IMR-90 (cell line): ENCODE results near the gene NET1.

ENCODE experiments used
- CTCF ChIP-seq: conservative IDR thresholded peaks from 2 replicates; pipeline ENCODE4 v1.5.1; 2012; ENCODE audit warnings: mild to moderate bottlenecking, low read depth, low read length, improper control_type of control experiment
- NFE2L2 ChIP-seq: fragments of 150-350 bp; IDR thresholded peaks from 2 replicates; pipeline ENCODE4 v1.6.1; 2016; ENCODE audit warnings: low read depth, mild to moderate bottlenecking, low read length
- POLR2A ChIP-seq: IDR thresholded peaks from 2 replicates; pipeline ENCODE4 v1.6.1; 2012; ENCODE audit warnings: mild to moderate bottlenecking, low read depth, low read length
- RAD21 ChIP-seq: IDR thresholded peaks from 2 replicates; pipeline ENCODE4 v1.6.1; 2012; ENCODE audit warnings: low read length, improper control_type of control experiment
- SMC3 ChIP-seq: fragments of 150-350 bp; IDR thresholded peaks from 2 replicates; pipeline ENCODE4 v1.6.1; 2016; ENCODE audit warnings: low read depth, mild to moderate bottlenecking, antibody characterized with exemption, low read length, moderate library complexity
- TF ChIP-seq, protein P1 (sequence below): fragments of 150-350 bp; IDR thresholded peaks from 2 replicates; pipeline ENCODE4 v1.6.1; 2016; ENCODE audit warnings: low read depth, mild to moderate bottlenecking, low read length, moderate library complexity, borderline replicate concordance

GRCh38 chr10:5502571-5503476 is 90.5 kb downstream of the NET1 start:
- TF ChIP-seq CTCF (no peak), POLR2A (no peak), NFE2L2 (no peak), RAD21 (no peak), SMC3 (no peak)
- TF ChIP-seq, protein P1, sequence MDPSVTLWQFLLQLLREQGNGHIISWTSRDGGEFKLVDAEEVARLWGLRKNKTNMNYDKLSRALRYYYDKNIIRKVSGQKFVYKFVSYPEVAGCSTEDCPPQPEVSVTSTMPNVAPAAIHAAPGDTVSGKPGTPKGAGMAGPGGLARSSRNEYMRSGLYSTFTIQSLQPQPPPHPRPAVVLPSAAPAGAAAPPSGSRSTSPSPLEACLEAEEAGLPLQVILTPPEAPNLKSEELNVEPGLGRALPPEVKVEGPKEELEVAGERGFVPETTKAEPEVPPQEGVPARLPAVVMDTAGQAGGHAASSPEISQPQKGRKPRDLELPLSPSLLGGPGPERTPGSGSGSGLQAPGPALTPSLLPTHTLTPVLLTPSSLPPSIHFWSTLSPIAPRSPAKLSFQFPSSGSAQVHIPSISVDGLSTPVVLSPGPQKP: no peak
